ENCODE measurements around the gene PLIN4. TPM values are rescaled to one million over a fixed set of nuclear protein-coding genes. Genes with fewer than 3 reads are reported as not detected.

The PLIN4 gene
- total RNA-seq, 2 donors from 2014 or later, result 8.2 to 13.9 TPM

GRCh38 chr19:4539693-4540581 is 21.7 kb upstream of the PLIN4 start, which contains the start of gene LRG1:
Gene LRG1, minus strand, starts transcription at chr19:4540036. Its CDS starts 23 bp downstream, at chr19:4540013.
- no peaks in the 10 kb centered on the region for H3K27me3 ChIP-seq (replicated peaks; ENCODE audit: insufficient read depth)
- no peaks in the 10 kb centered on the region for H3K36me3 ChIP-seq
- DNase-seq (ENCODE audit: low spot score), result peak; percentile 37
- no peak within 1 kb of the TSS for H3K4me3 ChIP-seq
- intact Hi-C loops (cut with DNase I), result no loop called here
- 64% methylated on average over 14 of the region's 14 CpGs for WGBS
- H3K9me3 ChIP-seq, result no peaks in the 10 kb centered on the region
- TF ChIP-seq CTCF (IDR thresholded peaks at IDR 0.05), result no peak
- TF ChIP-seq POLR2AphosphoS5 (IDR thresholded peaks at IDR 0.05), result peak; percentile 76
- TF ChIP-seq POLR2A (IDR thresholded peaks at IDR 0.05), result peak; percentile 91
- H3K27ac ChIP-seq, result no peak within 1 kb of the TSS
- no peaks in the 10 kb centered on the region for H3K4me1 ChIP-seq (replicated peaks)

GRCh38 chr19:4539169-4539692 is 20.9 kb upstream of the PLIN4 start:
- Histone ChIP-seq H3K36me3 (no peaks in the 10 kb centered on the region), H3K4me1 (replicated peaks) (no peaks in the 10 kb centered on the region), H3K4me3 (no peak overlapping the region), H3K27me3 (replicated peaks; ENCODE audit: insufficient read depth) (no peaks in the 10 kb centered on the region), H3K27ac (no peak overlapping the region), H3K9me3 (no peaks in the 10 kb centered on the region)
- 86% methylated on average over 3 of the region's 3 CpGs for WGBS
- no peak for DNase-seq (ENCODE audit: low spot score)
- TF ChIP-seq POLR2AphosphoS5 (IDR thresholded peaks at IDR 0.05) (no peak), POLR2A (IDR thresholded peaks at IDR 0.05) (no peak), CTCF (IDR thresholded peaks at IDR 0.05) (no peak)
- intact Hi-C loops (cut with DNase I), result no loop called here

- Histone ChIP-seq H3K4me1 (replicated peaks) (no peaks in the 10 kb centered on the region), H3K9me3 (no peaks in the 10 kb centered on the region), H3K36me3 (no peaks in the 10 kb centered on the region), H3K27me3 (replicated peaks; ENCODE audit: insufficient read depth) (no peaks in the 10 kb centered on the region), H3K4me3 (no peak overlapping the region), H3K27ac (no peak overlapping the region)
- no peak for DNase-seq (ENCODE audit: low spot score)
- WGBS, result 87% methylated on average over 13 of the region's 13 CpGs
- intact Hi-C loops (cut with DNase I), result no loop called here
- TF ChIP-seq POLR2AphosphoS5 (IDR thresholded peaks at IDR 0.05) (no peak), CTCF (IDR thresholded peaks at IDR 0.05) (no peak), POLR2A (IDR thresholded peaks at IDR 0.05) (no peak)
These were observed 20.3 kb upstream of the PLIN4 start for GRCh38 chr19:4538601-4538954.

- Histone ChIP-seq H3K4me3 (no peak overlapping the region), H3K9me3 (no peaks in the 10 kb centered on the region), H3K36me3 (no peaks in the 10 kb centered on the region), H3K4me1 (replicated peaks) (no peaks in the 10 kb centered on the region), H3K27ac (no peak overlapping the region), H3K27me3 (replicated peaks; ENCODE audit: insufficient read depth) (no peaks in the 10 kb centered on the region)
- DNase-seq (ENCODE audit: low spot score), result no peak
- intact Hi-C loops (cut with DNase I), result no loop called here
- 79% methylated on average over 27 of the region's 27 CpGs for WGBS
- TF ChIP-seq CTCF (IDR thresholded peaks at IDR 0.05) (no peak), POLR2AphosphoS5 (IDR thresholded peaks at IDR 0.05) (no peak), POLR2A (IDR thresholded peaks at IDR 0.05) (no peak)
These were observed 19.8 kb upstream of the PLIN4 start for GRCh38 chr19:4537953-4538600.

All from prostate gland (tissue), 2 donors.